A673 (cell line): Measurements from ENCODE around the gene NEURL1. TPM values are rescaled to one million over a fixed set of nuclear protein-coding genes. Genes with fewer than 3 reads are reported as not detected.

Experiments
- Bru-seq: library from RNA; stranded (reverse); fragments of 400-500 nt; gene quantifications from one replicate; lab custom pipeline; 2021; lab: Mats Ljungman, UMichigan
- BruChase-seq, 2 experiments: library from RNA; stranded (reverse); fragments of 400-500 nt; gene quantifications; one replicate each; lab custom pipeline; 2021; lab: Mats Ljungman, UMichigan
- BruUV-seq: library from RNA; stranded (reverse); fragments of 400-500 nt; replicated peaks from 2 replicates; lab custom pipeline; 2021; lab: Mats Ljungman, UMichigan
- CTCF ChIA-PET: fragments of 300-600 bp; sonication (Branson Sonifier 250); formaldehyde crosslinking; loops from one replicate; lab custom pipeline; 2022; ENCODE audit warnings: antibody characterized with exemption; lab: Charles Lee
- POLR2A ChIA-PET: fragments of 300-600 bp; sonication (Branson Sonifier 250); formaldehyde crosslinking; loops from one replicate; lab custom pipeline; 2022; ENCODE audit warnings: antibody characterized with exemption; ENCODE audit not compliant: low non-redundant PET; lab: Charles Lee
- DNase-seq: peaks from one replicate; pipeline ENCODE4 v3.0.0-alpha.2; 2015; ENCODE audit warnings: low spot score
- H3K27ac ChIP-seq: fragments of 200-600 bp; sonication (generic); 2 replicates; pipeline ENCODE4 v1.5.1; 2016; ENCODE audit warnings: mixed run types, low read depth, mild to moderate bottlenecking, mixed read lengths, antibody characterized with exemption, low read length; ENCODE audit not compliant: poor library complexity, severe bottlenecking
- H3K27me3 ChIP-seq: fragments of 200-600 bp; sonication (generic); replicated peaks from 2 replicates; pipeline ENCODE4 v1.6.1; 2017; ENCODE audit warnings: mixed run types, low read depth, mild to moderate bottlenecking, mixed read lengths, antibody characterized with exemption, low read length; ENCODE audit not compliant: insufficient read depth, poor library complexity
- H3K36me3 ChIP-seq: fragments of 200-600 bp; sonication (generic); 2 replicates; pipeline ENCODE4 v1.6.1; 2016; ENCODE audit warnings: mixed run types, mild to moderate bottlenecking, mixed read lengths, antibody characterized with exemption, low read length; ENCODE audit not compliant: insufficient read depth, poor library complexity, severe bottlenecking
- H3K4me1 ChIP-seq: fragments of 200-600 bp; sonication (generic); 2 replicates; pipeline ENCODE4 v1.6.1; 2017; ENCODE audit warnings: mixed run types, mild to moderate bottlenecking, mixed read lengths, antibody characterized with exemption, low read length; ENCODE audit not compliant: insufficient read depth, poor library complexity, severe bottlenecking
- H3K4me3 ChIP-seq: fragments of 200-600 bp; sonication (generic); 2 replicates; pipeline ENCODE4 v1.5.1; 2016; ENCODE audit warnings: low read depth, mixed run types, mild to moderate bottlenecking, mixed read lengths, low read length; ENCODE audit not compliant: poor library complexity, severe bottlenecking
- H3K9me3 ChIP-seq: fragments of 200-600 bp; sonication (generic); 2 replicates; pipeline ENCODE4 v1.6.1; 2016; ENCODE audit warnings: mixed run types, low read depth, mild to moderate bottlenecking, mixed read lengths, antibody characterized with exemption, low read length; ENCODE audit not compliant: poor library complexity, severe bottlenecking
- EZH2 ChIP-seq: fragments of 200-600 bp; sonication (generic); IDR thresholded peaks from 2 replicates; pipeline ENCODE4 v1.6.1; 2017; ENCODE audit warnings: borderline replicate concordance, low read depth, mild to moderate bottlenecking, mixed read lengths, antibody characterized with exemption, low read length; ENCODE audit not compliant: poor library complexity, severe bottlenecking
- intact Hi-C: fragments of 100-400 bp; cut with micrococcal nuclease; formaldehyde crosslinking; loops from one replicate; pipeline ENCODE4 v1.10.0; 2022; ENCODE audit not compliant: unreplicated experiment
- long read RNA-seq: library from polyadenylated mRNA; stranded (forward); transcript quantifications from one replicate; pipeline ENCODE4 v2.0.0, GENCODE V29; 2022
- total RNA-seq: library from RNA; stranded (reverse); gene quantifications from 2 replicates; pipeline ENCODE4 v1.2.3, GENCODE V29; 2021
- TF ChIP-seq, protein P1 (sequence below): fragments of 300-800, 200-600 bp; sonication (generic); conservative IDR thresholded peaks from 2 replicates; pipeline ENCODE4 v1.5.1; 2017; ENCODE audit warnings: low read depth, mild to moderate bottlenecking, antibody characterized with exemption, low read length, moderate library complexity, mixed read lengths

The NEURL1 gene
- 0.50 and 0.52 TPM in 2 replicates for total RNA-seq
- percentile 11 among the genes with signal in this experiment for Bru-seq, nascent RNA
- BruChase-seq, experiment 1, labeled RNA remaining after a 2-hour chase = percentile 13 among the genes with signal in this experiment
- BruChase-seq, experiment 2, labeled RNA remaining after a 6-hour chase = percentile 14 among the genes with signal in this experiment
- long read RNA-seq, partial matches to known transcripts = 0 of 3 reads
- long read RNA-seq, other reads (novel, unspliced or antisense) = 3 of 3 reads

DNA sequence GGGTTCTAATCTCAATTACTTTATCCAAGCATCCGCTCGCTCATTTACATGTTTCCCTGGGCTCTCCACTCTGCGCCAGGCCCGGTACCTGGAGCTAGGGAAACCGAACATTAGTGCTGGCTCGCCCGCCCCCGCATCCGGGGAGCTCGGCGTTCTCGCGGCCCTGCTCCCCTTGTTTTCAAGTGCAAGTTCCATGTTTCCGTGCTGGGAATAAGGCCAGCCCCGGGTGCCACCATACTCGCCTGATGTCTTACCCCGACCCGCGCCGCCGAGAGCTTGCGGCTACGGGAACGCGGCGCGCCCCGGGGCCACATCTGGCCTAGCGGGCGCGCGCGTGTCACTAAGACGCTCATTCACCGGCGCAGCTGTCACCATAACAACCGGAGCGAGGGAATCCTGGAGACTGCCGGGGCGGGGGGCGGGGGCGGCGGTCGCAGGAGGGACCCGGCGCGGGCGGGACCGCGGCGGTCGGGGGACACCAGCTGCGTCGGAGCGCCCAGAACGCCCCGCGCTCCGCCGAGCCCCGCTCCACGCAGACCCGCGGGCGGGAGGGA is at the start of gene NEURL1:
Gene NEURL1, plus strand, starts transcription at position 344 of the 554 bp plus-strand sequence. CDS start 683 bp downstream, outside the sequence.
- Histone ChIP-seq H3K4me1 (peaks cover 15% of the 10 kb centered on the region), H3K27ac (no peak within 1 kb of the TSS), H3K36me3 (no peaks in the 10 kb centered on the region), H3K9me3 (no peaks in the 10 kb centered on the region), H3K27me3 (peaks cover 45% of the 10 kb centered on the region), H3K4me3 (peak within 1 kb of the TSS; percentile 58)
- TF ChIP-seq, protein P1, sequence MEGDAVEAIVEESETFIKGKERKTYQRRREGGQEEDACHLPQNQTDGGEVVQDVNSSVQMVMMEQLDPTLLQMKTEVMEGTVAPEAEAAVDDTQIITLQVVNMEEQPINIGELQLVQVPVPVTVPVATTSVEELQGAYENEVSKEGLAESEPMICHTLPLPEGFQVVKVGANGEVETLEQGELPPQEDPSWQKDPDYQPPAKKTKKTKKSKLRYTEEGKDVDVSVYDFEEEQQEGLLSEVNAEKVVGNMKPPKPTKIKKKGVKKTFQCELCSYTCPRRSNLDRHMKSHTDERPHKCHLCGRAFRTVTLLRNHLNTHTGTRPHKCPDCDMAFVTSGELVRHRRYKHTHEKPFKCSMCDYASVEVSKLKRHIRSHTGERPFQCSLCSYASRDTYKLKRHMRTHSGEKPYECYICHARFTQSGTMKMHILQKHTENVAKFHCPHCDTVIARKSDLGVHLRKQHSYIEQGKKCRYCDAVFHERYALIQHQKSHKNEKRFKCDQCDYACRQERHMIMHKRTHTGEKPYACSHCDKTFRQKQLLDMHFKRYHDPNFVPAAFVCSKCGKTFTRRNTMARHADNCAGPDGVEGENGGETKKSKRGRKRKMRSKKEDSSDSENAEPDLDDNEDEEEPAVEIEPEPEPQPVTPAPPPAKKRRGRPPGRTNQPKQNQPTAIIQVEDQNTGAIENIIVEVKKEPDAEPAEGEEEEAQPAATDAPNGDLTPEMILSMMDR = no peak
- TF ChIP-seq EZH2 = no peak
- POLR2A ChIA-PET = interaction anchor here (0.7 kb wide), 1 partner anchor 49 kb away, joined by 4 read pairs; no protein-coding TSS in a partner anchor
- no TSS peak for BruUV-seq
- peak; percentile 55 for DNase-seq
- CTCF ChIA-PET = interaction anchor here (1.1 kb wide), 1 partner anchor 49 kb away, joined by 4 read pairs; no protein-coding TSS in a partner anchor
- intact Hi-C loops = no loop called here

- H3K4me3 ChIP-seq = no peak overlapping the region
- H3K27ac ChIP-seq = no peak overlapping the region
- H3K36me3 ChIP-seq = peaks cover 78% of the 10 kb centered on the region
- H3K27me3 ChIP-seq = no peaks in the 10 kb centered on the region
- intact Hi-C loops = no loop called here
- DNase-seq = no peak
- BruUV-seq = no TSS peak
- ChIA-PET POLR2A (no interaction called here), CTCF (no interaction called here)
- H3K9me3 ChIP-seq = no peaks in the 10 kb centered on the region
- TF ChIP-seq, protein P1 = no peak
- no peak for TF ChIP-seq EZH2
- no peaks in the 10 kb centered on the region for H3K4me1 ChIP-seq
Observed at GRCh38 chr10:103444478-103444877, 49.0 kb upstream of the NEURL1 start.

- H3K36me3 ChIP-seq = peaks cover 71% of the 10 kb centered on the region
- no TSS peak for BruUV-seq
Observed at GRCh38 chr10:103445366-103445765, 48.1 kb upstream of the NEURL1 start.

More at GRCh38 chr10:103445366-103445765, 48.1 kb upstream of the NEURL1 start:
- no peak overlapping the region for H3K27ac ChIP-seq
- TF ChIP-seq, protein P1 = no peak
- TF ChIP-seq EZH2 = no peak
- no peak overlapping the region for H3K4me3 ChIP-seq
- ChIA-PET POLR2A (interaction anchor here (0.6 kb wide), 1 partner anchor 105 kb away, joined by 3 read pairs; no protein-coding TSS in a partner anchor), CTCF (no interaction called here)
- intact Hi-C loops = no loop called here
- no peaks in the 10 kb centered on the region for H3K4me1 ChIP-seq
- no peak for DNase-seq
- H3K27me3 ChIP-seq = no peaks in the 10 kb centered on the region
- no peaks in the 10 kb centered on the region for H3K9me3 ChIP-seq
